Measurements from ENCODE around the gene MRTFA.

DNA sequence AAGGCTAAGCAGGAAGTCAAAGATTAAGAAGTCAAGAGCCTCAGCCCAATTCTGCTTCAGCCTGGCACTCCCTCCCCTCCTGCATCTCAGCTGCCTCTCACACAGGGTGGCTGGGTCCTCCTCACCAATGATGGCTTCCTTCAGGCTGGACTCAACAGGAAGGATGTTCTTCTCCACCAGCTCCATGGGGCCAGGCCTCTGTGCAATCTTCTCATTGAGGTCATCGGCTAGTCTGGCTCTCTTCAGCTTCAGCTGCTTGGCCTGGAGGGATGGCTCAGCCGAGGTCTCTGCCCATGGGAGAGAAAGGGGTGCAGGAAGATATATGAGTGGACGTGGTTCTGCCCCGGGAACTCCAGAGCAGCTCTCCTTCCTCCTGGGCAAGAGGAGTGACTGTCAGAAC, 207.0 kb downstream of the MRTFA start:
- TF ChIP-seq, protein P1, sequence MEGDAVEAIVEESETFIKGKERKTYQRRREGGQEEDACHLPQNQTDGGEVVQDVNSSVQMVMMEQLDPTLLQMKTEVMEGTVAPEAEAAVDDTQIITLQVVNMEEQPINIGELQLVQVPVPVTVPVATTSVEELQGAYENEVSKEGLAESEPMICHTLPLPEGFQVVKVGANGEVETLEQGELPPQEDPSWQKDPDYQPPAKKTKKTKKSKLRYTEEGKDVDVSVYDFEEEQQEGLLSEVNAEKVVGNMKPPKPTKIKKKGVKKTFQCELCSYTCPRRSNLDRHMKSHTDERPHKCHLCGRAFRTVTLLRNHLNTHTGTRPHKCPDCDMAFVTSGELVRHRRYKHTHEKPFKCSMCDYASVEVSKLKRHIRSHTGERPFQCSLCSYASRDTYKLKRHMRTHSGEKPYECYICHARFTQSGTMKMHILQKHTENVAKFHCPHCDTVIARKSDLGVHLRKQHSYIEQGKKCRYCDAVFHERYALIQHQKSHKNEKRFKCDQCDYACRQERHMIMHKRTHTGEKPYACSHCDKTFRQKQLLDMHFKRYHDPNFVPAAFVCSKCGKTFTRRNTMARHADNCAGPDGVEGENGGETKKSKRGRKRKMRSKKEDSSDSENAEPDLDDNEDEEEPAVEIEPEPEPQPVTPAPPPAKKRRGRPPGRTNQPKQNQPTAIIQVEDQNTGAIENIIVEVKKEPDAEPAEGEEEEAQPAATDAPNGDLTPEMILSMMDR (conservative IDR thresholded peaks at IDR 0.05 in 1 of 2, IDR thresholded peaks at IDR 0.05 in 1 of 2; ENCODE audit: extremely low read depth in 1 of 2, insufficient read depth in 1 of 2, low read depth in 1 of 2, low read length in 2 of 2) = no peak
- TF ChIP-seq EZH2 (IDR thresholded peaks at IDR 0.05; ENCODE audit: borderline replicate concordance, low read length) = no peak
